HG02588 (cell line): ENCODE data around the gene KRT7.

Source experiments
- ATAC-seq: cut with Tn5 transposase; IDR thresholded peaks from one replicate; pipeline ENCODE4 v1.9.1; 2021; ENCODE audit warnings: mild to moderate bottlenecking, moderate library complexity; ENCODE audit not compliant: unreplicated experiment

KRT7 gene

DNA sequence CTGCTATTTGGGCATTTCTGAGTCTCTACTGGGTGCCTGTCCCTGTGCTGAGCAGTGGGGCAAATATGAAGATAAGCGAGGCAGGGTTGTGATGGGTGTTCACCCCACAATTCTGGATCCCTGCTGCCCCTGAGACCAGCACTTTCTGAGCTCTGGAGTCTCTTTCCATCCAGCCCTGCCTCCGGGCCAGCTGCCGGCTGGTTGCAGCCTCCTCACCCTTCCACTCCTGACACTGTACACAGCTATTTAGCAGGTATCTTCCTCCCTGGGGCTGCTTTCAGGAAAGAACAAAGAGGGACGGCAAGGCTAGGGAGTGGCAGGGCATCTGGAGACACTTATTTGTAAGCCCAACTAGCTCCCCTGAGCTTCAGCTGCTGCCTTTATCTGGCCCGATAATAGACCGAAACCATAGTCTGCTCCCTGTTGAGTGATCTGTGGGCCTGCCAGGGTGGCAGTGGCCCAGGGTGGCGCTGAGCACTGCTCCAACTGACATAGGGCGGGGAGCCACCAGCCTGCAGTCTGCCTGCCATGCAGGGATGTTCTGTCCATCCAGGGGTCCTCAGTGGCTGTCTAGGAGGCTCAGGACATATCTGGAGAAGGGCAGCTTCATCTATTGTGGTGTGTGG is 33.6 kb upstream of the KRT7 start:
- no peak for ATAC-seq

DNA sequence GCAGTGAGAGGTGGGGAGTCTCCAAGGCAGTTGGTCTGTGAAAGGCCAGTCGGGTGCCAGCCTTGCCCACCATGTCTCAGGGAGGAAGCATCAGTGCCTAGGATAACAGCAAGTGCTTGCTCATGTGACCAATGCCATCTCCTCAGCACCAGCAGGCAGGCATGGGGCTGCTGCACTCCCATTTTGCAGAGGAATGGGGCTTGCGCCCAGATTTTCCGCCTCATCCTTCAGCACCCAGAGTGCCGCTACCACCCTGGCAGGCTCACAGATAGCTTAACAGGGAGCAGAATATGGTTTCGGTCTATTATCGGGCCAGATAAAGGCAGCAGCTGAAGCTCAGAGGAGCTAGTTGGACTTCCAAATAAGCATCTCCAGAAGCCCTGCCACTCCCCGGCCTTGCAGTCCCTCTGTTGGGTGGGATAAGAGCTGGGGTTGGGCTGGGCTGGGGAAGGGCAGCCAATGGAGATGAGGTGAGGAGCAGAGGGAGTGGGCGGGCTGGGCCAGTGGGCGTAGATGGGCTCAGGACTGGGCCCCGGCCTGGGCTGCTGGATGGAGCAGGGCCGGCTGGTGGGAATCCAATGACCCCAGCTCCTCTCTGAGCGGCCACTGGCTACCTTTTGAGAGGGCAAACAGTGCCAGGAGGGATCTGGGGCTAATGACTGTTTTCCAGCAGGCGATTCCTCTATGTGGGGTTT is 32.8 kb upstream of the KRT7 start:
- no peak for ATAC-seq

DNA sequence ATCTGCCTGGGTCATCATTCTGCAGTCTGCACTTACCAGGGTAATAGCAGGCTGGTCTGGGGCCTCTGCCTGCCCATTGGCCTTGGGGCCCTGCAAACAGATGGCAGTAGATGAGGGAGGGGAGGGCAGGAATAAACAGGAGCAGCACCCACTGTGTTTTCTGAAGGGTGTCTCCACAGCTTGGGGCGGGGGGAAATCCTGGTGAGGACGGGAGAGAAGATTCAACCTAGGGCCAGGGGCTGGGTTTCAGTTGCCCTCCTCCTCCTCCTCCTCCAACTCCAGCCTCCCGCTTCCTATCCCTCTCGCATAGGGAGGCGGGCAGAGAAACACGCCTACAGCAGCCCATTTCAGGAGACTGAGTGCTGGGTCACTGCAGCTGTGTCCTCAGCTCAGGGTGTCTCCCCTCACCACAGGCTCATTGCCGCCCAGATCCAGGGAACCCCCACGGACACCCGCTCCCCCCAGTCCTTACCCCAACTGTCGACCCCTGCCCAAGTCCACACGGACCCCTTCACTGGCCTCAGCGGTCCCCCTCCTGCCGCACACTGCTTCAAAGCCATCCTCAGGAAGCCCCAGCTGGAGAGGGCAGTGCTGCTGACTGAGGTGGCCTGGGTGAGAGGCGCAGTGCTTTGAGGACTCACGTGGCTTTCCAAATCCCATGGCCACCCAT is 32.1 kb upstream of the KRT7 start:
- no peak for ATAC-seq

DNA sequence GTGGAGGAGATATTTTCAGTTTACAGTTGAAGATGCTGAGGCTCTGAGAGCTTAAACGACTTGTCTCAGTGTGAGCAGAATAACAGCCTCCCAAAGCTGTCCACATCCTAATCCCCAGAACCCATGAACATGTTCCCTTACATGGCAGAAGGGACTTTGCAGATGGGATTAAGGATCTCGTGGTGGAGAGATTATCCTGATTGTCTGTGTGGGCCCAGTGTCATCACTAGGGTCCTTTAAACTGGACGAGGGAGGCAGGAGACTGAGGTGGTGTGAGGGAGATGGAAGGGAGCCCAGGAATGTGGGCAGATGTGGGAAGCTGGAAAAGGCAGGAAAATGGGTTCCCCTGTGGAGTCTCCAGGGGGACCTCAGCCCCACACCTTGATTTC is 31.6 kb upstream of the KRT7 start:
- no peak for ATAC-seq

DNA sequence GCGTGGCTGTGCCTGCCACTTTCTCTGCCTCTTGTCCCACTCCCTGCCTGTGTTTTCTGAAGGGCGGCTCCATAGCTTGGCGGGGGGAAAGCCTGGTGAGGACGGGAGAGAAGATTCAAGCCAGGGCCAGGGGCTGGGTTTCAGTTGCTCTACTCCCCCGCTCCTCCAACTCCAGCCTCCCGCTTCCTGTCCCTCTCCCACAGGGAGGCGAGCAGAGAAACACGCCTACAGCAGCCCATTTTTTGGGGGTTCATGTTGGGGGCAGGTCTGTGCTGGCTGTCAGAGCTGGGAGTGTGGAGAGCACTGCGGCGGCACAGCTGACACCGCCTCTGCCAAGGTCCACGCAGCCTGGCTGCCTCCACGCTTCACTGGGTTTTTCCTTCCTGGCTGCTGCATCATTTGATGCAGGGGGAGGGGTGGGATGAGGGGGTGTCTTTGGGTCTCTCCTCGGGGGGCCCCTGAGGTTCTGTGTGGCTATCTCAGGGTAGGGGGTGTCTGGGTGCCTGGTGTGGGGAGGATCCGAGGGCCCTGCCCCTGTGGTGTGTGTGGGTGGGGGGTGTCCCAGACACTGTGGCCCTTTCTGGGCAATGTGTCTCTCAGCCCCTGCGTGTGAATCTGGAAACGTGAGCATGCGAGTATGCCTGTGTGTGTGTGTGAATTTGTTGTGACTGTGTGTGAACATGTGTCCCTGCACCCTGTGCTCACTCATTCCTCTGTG is 30.5 kb upstream of the KRT7 start:
- ATAC-seq, result no peak

DNA sequence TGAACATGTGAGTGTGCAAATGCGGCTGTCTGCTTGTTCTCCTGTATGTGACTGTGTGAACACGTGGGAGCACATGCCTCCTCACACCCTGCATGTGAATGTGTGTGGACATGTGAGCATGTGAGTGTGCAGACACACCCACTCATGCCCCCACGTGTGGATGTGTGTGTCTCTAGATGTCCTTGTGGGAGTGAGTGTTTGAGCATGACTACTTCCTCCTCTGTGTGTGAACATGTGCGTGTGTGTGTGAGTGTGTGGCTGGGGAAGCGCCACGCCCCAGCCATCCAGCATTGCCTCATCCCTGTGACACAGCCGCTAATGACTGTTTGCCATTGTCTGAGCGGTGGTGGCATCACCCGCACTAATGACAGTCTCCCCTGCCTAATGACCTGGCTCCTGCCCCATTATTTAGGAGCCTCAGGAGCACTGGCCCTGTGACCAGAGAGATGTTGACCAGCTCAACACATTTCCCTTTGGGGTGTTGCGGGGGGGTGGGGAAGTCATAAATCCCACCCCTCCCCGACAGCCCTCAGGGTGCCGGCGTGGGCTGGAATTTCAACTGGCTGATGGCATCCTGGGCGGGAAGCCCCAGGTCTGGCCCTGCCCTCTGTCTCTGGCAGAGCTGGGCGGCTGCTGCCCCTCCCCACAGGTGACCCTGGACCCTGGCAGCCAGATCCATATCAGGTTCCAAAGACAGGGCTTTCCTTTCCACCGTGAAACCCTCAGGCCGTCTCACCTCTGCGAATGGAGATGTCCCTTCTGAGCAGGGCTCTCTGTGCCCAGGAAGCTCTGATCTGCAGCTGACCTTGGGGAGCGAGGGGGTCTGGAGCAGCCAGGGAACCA is 29.7 kb upstream of the KRT7 start:
- ATAC-seq, result no peak

GRCh38 chr12:52204095-52204930 is 28.7 kb upstream of the KRT7 start:
- ATAC-seq, result no peak

DNA sequence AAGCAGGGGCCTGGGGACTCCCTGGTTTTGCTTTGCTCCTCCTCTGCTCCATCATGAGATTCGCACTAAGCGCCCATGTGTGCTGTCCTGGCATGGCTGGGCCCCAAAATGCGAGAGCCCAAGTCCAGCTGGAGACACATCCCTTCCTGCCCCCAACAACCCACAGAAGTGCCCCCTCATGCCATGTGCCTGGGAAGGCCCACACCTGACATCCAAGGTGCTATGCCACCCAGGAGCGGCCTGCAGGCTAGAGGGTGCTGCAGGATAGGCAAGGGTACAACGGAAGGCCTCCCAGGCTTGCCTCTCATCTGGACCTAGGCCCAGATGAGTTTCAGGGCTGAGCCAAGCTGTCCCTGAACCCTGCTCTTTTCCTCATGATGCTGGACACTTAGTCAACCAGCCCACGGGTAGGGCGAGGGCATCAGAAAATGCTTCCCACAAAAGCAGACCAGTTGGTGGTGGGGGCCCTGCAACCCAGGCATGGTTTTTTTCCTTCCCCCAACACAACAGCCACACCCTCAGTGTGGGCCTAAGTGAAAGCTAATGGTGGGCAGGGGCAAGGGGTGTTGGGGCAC is 28.0 kb upstream of the KRT7 start:
- no peak for ATAC-seq

DNA sequence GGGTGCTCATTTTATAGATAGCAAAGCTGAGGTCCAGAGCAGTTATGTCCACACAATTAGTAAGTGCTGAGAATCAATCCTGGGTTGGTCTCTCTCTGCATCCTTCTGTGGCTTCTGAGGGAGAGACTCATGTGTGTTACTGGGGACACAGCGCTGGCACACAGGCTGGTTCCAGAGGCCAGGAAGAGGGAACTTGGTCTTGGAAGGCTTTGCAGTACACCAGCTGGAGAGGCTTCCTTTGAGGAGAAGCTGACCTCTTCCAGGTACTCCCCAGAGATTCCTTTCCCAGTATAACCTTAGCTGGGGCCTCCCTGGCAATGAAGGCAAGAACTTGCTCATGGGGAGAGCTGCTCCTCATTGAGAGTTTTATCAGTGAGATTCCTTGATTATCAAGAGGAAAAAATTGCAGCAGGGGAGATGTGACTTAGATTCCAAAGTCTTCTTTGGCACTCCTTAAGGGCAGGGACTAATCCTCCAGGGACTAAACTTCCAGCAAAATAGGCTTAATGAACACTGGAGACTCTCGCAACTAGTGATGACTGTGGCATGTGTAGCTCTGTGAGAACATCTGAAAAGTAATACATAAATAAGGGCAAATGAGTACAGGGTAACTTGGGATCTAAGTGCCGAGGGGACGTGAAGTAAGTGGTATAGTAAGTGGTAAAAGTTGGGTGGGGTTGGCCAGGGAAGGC is 27.3 kb upstream of the KRT7 start:
- no peak for ATAC-seq

DNA sequence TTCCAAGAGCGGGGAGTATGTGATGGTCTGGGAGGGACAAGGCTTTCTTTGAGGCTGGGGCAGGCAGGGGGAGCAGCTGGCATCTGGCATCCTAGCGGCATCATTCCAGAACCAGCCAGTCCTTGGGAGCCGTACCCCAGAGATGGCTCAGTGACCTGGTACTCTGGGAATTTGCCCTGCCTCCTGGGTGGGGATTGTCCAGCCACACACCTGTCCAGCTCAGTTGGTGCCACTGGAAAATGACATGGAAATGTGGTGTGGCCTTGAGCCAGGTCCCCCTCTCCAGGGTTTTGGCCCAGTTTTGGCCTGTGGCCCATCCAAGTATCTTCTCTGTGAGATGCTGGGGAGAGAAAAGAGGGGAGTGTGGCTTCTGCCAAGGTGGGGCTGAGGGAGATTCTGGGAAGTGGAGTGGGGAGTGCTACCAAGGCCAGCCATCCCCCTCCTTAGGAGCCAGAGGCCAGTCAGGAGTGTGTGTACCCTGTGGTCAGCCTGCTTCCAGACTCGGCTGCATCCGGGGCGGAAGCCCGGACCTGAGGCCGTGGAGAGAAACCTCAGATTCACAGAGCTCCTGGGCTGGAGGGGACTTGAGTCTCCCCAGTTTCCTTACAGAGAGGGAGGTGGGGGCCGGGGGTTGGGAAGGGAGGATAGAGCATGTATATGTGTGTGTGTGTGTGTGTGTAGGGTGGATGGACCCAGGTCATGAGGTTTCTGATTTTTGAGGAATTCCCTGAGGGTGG is 26.6 kb upstream of the KRT7 start:
- no peak for ATAC-seq

DNA sequence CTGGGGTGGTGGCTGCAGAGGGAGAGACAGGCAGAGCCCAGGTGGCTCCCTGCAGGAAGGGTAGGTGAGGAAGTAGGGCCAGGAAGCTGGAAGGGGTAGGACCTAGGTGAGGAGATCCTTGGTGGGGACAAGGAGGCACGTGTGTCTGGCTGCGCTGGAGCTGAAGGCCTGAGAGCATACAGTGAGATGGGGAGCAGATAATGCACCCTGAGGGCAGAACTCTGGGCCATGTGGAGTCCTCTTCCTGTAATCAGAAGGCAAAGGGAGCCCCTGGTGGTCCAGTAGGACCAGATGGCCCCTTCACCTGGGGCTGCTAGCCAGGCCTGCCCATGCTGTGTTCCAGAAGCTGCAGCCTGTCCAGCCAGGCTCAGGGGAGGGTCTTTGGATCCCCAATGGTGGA is 25.9 kb upstream of the KRT7 start:
- no peak for ATAC-seq

DNA sequence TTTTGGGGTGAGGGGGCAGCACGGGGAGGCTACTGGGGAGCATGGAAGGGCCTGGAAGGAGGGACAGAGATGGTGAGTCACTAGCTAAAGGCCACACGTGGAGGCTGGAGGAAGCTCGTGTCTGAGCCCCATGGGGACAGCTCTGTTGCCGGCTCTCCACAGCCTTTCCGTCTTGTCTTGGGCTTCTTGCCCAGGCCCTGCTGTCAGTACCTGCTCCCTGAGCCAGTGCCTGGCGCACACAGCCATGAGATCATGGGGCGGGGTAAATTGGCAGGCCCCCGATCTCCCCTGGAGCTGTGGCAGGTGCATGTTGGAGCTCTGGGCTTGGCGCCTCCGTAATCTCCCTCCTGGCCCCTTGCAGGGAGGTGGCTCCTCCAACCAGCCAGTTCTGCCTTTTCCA is 25.1 kb upstream of the KRT7 start:
- no peak for ATAC-seq

GRCh38 chr12:52208424-52209165 is 24.4 kb upstream of the KRT7 start:
- no peak for ATAC-seq

DNA sequence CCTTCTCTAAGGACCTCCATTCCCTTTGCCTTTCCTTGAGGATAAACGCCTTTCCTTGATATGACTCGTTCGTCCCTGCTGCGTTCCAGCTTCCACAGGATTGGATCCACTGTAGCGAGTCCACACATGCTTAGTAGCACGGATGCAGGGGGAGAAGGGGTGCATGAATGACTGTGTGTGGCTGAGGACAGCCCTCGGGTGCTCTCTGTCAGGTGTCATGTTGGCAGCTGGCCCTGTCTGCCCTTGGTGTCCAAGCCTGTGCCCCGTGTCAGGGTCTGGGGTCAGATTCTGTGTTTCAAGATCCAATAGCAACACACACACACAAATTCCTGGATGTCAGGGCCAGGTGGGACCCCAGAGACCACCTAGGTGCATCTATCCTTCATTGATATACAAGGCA is 23.7 kb upstream of the KRT7 start:
- no peak for ATAC-seq

DNA sequence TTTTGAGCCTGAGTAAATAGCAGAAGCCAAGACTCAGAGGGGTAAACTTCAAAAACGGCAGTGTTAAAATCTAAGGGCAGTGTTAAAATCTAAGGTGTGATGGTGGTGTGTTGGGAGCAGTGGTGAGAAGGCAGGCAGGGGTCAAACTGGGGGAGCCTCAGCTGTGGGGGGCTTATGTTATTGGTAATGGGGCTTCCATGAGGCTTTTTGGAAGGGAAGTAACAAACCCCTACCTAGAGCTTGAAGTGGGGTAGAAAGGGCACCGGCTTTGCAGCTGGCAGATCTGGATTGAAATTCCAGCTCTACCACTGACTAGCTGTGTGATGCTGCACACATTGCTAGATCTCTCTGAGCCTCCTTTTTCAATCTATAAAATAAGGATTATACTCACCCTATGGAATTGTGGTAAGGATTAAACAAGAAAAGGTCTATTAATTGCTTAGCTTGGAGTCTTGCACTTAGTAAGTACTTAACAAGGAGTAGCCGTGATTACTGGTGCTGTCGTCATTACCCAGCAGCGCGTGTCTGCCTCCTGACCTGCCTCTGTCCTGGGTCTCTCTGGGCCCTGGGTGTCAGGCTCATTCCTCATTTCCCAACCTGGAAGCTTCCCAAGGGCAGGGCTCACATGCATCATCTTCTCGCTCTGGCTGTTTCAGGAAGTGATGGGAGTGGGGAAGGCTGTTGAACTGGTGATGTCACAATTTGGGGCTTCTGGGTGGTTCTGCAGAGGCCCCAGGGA is 22.7 kb upstream of the KRT7 start:
- no peak for ATAC-seq

GRCh38 chr12:52210925-52211650 is 22.0 kb upstream of the KRT7 start:
- ATAC-seq, result no peak
